Measurements from ENCODE around the gene INHBE.

DNA sequence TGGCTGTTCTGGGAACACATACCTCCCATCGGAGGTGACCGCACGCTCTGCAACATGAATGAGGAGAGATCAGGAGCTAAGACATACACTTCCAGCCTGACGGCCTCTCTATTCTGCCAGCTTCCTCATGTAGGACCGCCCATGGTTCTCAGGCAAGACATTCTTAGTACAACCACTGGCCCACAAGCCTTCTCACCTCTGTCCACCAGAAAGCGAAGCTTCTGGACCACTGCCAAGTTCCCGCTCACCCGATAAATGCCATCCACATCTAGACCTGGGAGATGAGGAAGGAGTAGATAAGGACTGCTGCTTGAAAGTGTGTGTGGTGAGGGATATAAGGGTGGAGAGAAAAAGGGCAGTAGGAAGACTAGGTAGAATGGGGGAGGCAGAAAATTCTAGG lies 19.3 kb downstream of the INHBE start:
- TF ChIP-seq, protein P1, sequence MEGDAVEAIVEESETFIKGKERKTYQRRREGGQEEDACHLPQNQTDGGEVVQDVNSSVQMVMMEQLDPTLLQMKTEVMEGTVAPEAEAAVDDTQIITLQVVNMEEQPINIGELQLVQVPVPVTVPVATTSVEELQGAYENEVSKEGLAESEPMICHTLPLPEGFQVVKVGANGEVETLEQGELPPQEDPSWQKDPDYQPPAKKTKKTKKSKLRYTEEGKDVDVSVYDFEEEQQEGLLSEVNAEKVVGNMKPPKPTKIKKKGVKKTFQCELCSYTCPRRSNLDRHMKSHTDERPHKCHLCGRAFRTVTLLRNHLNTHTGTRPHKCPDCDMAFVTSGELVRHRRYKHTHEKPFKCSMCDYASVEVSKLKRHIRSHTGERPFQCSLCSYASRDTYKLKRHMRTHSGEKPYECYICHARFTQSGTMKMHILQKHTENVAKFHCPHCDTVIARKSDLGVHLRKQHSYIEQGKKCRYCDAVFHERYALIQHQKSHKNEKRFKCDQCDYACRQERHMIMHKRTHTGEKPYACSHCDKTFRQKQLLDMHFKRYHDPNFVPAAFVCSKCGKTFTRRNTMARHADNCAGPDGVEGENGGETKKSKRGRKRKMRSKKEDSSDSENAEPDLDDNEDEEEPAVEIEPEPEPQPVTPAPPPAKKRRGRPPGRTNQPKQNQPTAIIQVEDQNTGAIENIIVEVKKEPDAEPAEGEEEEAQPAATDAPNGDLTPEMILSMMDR (IDR thresholded peaks at IDR 0.05) = no peak
- TF ChIP-seq EP300 (IDR thresholded peaks at IDR 0.05) = no peak

Measured in esophagus muscularis mucosa (tissue), 3 donors.